NCI-H345 treated with DMSO at 0.1 percent for 48 hours (cell line): ENCODE measurements around the gene TTC32.
A peak's percentile ranks its signal among the peaks of the same experiment; 100 is the strongest.
"Not testable (repeated sequence)": the region's sequence is repeated elsewhere in the genome, so short reads cannot be mapped to it uniquely, and the experiment has no call there.

Experiments used
- DNase-seq: peaks from one replicate; lab custom pipeline; 2025; ENCODE audit not compliant: unreplicated experiment; lab: John Stamatoyannopoulos, UW

TTC32 gene

DNA sequence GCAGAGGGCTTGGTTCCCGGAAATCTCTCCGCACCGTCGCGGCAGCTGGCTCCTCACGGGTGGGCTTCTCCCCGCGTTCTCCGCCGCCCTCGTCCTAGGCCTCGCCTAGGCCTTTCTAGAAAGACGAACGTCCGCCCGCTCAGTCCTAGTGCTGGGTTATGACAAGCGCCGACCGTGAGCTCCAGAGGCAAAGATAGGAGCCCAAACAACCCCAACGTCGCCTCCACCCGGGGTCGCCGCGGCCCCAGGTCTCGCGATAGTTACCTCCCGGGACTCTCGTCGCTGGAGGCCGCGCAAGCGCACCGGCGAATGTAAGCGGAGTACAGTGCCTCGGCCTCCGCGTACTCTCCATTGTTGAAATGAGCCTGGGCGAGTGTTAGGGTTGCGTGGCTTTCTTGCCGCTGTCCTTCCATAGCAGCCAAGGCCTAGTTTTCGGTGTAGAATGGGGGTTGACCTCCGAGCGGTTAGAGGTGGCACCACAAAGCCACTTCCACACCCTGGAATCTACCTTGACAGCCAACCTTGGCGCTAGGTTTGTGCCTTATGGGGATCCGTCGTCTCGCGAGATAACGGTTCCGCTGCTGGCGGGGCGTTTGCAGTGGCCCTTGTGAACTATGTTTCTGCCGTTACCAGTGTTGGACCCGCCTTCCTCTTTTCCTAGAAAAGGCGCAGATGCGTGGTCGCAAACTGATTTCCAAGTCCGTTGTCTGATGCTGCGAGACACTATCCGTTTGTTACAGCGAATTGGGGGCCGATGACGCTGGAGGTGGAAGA, at the start of gene TTC32:
Gene TTC32 (minus strand): TSS at position 542 of the 774 bp plus-strand sequence. CDS start 129 bp downstream, at position 413.
- DNase-seq = peak; percentile 95

DNA sequence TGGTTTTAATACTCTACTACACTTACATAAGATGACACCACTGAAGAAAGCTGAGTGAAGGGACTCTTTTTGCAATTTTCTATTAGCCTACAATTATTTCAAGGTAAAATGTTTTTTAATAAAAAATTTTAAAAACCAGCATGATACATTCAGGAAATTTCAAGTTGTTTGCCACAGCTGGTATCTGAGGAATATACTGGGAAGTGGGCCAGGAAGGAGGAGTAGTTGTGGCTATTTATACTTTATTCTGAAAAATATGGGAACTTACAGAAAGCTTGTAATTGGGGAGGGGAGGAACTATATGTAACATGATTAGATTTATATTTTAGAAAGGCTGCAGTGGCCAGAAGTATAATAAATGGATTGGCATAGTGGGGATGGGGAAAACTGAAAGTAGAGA, 47.3 kb upstream of the TTC32 start:
- DNase-seq = no peak

DNA sequence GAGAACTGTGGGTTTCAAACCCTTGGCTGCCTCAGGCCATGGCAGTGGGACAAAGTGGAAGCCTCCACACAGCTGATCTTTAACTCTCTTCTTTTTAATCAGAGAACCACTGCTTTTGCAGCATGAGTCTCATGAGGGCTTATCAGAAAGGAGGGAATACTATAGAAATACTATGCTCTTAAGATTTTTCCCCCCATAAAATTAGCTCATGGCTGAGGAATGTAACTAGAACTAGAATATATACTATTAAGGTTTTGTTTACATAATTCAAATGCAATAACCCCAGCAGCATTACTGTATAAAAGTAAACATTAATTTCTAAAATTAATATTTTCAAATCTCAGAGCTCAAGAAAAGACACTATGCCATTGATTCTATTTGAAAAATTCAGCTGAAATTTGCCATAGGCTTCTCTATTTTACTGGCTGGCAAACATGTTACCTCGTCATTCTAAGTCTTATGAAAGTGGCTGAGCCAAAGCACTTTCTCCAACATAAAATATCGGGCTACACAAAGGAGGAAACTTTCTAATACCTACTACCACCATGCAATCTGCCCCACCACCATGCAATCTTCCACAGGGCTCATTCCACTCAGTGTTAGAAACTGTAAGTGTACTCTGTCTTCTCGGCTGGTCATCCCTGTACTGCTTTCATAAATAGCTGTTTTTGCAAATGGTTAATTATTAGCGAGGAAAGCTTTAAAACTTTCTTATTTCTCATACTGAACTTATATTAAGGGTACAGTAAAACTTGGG, 45.6 kb upstream of the TTC32 start:
- no peak for DNase-seq

DNA sequence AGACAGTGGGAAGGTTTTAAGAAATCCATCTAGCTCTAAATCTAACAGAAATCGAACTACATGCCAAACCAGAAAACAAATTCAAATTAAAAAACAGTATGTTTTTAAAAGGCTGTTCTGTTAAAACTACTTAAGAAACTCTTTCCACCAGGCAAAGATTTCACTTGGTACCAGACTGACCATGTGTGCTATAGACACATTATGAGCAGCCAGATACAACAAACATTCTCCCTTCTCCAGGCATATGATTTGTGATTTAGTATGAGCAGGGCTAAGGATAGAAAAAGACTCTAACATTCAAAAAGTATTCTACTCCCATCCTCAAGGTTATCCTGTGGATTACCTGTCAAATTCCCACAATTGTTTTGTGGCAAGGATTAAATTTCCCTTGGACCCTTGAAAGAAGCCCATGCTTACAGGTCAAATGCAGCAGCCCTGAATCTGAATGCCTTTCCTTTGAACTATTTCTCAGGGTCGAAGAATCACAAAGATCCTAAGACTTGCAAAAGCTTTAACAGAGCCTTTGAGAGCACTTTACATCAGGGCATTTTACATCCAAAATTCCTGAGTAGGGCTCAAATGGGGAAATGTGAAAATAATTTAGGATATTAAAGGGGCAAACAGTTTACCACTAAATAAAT, 42.5 kb upstream of the TTC32 start:
- DNase-seq = no peak

DNA sequence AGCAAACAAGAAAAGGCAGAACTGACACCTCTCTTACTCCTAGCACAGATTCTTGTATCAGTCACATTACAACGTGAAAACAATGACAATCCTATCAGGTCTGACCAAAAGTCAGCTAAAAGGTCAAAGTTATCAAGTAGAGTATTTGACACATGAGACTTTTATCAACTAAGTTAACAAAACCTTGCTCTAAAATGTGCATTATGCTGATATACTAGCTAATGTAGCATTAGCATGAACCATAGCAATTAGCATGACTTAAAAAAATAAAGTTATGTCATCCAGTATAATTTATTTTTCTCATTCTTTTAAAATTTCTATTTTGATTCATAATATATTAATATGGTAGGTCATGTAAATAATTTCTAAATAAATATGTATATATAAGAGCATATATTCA, 41.4 kb upstream of the TTC32 start:
- DNase-seq = no peak

DNA sequence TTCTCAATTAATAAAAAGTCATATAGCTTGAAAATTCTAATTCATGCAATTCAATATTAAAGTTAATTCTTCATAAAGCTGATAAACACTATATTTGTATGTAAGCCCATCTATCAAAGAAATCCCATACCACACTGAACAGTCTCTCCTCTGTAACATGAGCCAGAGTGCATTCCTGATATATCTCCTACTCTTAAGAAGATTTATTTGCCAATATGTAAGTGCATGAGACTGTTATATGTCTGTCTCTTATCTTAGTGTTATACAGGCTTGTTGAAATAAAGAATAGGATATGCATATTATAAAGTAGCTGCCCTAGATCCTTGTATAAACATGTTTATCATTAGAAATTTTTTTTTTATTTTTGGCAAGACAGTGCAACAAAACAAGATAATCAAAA, 40.4 kb upstream of the TTC32 start:
- DNase-seq = no peak

DNA sequence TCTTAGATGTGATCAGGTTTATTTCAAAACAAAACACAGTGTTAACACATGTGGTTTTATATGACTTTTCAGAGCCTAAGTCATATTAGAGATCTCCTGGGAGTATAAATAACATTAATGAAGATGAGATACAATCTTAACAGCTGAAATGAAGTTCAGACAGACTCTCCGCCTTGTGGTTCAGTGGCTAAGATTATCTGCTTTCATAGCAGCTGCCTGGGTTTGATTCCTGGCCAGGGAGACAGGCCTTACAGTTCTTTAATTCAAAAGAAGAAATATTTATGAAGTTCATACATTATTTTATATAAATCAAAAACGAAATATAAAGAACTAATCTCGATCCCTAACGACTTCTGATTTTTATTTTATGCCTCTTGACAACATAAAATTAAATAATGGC, 35.2 kb upstream of the TTC32 start:
- DNase-seq = no peak

DNA sequence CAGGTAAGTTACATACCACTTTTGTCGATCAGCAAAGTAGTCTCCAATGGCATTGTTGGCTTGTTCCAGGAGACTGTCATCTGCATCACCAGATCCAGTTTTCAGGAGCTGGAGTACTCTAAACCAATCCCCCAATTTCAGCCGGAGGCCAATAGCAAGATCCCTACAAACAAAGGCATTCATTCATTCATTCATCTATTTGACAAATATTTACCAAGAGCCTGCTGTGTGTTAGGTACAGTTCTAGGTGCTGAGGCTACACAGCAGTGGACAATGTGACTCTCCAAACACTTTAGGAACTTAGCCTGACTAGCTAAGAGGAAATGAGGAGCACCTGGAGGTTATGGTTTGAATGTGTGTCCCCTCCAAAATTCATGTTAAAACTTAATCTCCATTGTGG, 34.4 kb upstream of the TTC32 start:
- no peak for DNase-seq

DNA sequence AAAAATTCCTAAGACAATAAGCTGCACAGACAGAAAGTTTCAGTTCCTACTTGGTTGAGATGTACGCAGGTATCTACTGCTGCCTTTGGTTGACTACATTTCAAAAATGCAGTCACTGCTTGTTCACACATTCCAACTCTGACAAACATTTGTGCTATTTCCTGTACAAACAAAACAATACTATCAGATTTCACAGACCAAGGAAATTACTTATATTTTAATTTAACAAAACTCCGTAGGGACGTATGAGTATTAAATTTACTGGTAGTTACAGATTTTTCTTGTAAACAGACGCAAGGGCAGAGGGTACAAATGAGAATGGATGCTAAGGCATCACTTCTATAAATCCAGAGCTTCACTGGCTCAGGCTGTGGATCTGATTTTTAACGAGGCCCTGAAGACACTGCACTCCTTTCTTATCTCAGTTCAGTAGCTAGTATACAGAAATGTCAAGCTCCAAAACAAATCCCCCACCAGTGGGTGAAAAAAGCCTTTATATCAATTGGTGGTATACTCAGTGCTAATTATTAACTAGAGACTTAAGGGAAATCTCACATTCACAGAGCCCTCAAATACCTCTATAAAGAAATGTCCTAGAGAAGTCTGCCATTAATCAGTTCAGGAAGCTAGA, 31.7 kb upstream of the TTC32 start:
- DNase-seq = no peak

DNA sequence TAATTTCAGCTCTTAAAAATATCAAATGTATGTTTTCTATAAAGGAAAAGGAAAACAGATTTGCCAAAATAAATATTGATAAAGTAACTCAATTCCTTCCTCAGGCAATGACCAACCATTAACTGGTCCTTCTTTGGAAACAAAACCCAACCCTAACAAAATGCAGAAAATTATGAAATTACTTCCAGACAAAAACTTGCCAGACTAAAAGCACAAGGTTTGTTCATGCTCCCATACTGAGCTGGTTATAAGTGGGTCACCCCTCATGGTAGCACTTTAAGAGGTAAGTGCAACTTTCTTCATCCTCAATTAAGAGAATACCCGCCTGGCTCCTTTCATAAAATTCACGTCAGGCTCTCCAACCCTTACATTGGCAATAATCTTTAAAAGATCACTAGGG, 31.1 kb upstream of the TTC32 start:
- DNase-seq = no peak

DNA sequence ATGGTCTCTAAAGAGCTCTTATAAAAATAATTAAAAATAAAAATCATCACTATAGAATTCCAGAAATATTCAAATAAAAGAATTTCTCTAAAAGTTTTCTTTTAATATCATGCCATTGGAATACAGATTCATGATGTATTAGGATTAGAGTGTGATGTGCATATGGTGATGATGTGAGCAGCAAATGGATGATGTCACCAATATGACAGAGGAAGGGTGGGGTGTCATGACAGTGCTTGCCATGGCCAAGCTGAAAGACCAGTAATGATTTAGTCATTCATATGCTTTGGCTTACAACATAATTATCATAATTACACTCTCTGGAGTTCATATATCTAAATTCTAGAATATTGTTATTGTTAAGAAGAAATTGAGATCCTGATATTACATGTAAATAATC, 27.4 kb upstream of the TTC32 start:
- no peak for DNase-seq

DNA sequence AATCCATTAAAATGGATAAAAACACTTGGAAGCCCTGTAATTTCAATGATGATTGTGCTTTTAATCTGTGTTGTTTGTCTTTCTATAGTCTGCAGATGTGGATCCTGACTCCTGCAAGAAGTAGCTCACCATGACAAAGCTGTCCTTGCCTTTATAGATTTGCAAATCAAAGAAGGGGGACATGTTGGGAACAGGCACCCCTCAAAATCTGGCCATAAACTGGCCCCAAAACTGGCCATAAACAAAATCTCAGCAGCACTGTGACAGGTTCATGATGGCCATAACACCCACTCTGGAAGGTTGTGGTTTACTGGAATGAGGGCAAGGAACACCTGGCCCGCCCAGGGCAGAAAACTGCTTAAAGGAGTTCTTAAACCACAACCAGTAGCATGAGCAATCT, 26.0 kb upstream of the TTC32 start:
- not testable (repeated sequence) for DNase-seq

DNA sequence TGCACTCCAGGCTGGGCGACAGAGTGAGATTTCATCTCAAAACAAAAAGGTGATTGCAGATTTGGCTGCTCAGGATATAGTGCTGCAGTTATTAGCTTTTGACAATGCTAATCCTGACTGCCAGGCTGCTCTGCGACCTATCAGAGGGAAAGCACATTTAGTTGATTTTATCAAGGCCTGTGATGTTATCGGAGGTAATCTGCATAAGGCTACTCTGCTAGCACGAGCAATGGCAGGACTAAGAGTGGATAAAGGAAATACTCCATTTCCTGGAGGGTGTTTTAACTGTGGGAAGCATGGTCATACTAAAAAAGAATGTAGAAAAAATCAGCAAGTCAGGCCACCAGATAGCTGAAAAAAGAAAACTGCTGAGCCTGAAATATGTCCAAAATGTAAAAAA, 22.7 kb upstream of the TTC32 start:
- DNase-seq = not testable (repeated sequence)

DNA sequence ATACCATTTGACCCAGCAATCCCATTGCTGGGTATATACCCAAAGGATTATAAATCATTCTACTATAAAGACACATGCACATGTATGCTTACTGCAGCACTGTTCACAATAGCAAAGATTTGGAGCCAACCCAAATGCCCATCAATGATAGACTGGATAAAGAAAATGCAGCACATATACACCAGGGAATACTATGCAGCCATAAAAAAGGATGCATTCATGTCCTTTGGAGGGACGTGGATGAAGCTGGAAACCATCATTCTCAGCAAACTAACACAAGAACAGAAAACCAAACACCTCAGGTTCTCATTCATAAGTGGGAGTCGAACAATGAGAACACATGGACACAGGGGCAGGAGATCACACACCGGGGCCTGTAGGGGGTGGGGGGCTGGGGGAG, 20.4 kb upstream of the TTC32 start:
- DNase-seq = not testable (repeated sequence)

DNA sequence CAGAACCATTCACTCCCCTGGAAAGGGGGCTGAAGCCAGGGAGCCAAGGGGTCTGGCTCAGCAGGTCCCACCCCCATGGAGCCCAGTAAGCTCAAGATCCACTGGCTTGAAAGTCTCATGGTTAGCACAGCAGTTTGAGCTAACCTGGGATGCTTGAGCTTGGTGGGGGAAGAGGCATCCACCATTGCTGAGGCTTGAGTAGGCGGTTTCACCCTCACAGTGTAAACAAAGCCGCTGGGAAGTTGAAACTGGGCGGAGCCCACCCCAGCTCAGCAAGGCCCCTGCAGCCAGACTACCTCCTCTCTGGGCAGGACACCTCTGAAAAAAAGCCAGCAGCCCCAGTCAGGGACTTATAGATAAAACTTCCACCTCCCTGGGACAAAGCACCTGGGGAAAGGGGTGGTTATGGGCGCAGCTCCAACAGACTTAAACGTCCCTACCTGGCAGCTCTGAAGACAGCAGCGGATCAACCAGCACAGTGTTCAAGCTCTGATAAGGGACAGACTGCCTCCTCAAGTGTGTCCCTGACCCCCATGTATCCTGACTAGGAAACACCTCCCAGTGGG, 14.7 kb upstream of the TTC32 start:
- no peak for DNase-seq

DNA sequence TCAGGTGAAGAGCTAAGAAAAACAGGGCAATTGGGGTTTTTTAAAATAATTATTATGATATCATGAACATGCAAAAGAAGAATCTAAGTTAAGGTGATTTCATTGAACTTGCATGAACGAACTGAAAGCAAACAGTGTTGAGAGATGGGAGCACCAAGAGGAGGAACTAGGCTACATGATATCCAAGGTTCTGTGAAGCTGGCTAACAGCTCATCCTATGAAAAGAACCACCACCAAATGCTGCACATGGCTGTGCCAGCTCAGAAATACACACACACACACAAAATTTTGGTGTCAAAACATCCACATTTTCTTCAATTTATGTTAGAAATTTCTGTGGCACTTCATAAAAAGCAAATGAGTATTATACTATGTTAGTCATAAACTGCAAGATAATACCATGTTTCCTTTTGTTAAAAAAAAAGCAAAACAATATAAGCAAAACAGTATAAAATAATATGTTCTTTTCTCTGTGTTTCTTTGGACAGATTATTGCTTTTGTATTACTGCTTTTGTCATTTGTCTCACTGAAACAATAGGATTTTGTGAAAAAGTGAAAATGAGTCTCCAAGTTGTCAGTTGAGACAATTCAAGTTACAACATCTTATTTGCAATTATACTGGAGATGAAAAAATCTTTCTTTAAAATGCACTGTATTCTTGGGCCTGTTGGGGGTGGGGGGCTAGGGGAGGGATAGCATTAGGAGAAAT, 12.6 kb upstream of the TTC32 start:
- DNase-seq = no peak

DNA sequence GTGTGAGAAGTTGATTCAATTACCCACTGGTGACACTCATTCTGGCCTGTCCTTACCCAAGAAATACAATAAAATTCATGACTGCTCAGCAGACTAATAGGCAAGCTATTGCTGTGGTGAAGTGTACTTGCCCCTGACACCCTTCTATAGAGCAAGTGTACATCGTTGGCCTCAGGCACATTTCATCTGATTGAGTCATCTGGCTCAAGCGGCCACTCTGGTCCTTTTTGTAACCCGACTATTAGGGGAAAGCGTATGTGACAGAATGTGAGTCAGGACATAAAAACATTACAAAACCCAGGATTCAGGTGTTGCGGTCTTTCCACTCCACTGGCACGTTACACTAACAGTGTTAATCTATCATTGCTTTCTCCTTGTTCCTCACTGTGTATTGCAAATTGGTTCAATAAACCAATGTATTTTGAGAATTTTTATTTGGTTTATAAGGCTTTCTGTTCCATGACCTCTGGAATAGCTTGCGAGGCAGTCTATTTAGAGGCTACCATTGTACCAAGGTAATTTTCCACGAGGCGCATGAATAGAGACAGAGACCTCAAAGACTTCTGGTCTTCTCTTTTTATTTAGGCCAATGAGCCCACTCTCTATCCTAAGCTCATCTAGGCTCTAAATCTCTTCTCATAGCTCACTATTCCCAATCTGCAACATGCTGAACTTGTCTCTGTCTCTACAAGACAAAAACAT, 10.2 kb upstream of the TTC32 start:
- no peak for DNase-seq

DNA sequence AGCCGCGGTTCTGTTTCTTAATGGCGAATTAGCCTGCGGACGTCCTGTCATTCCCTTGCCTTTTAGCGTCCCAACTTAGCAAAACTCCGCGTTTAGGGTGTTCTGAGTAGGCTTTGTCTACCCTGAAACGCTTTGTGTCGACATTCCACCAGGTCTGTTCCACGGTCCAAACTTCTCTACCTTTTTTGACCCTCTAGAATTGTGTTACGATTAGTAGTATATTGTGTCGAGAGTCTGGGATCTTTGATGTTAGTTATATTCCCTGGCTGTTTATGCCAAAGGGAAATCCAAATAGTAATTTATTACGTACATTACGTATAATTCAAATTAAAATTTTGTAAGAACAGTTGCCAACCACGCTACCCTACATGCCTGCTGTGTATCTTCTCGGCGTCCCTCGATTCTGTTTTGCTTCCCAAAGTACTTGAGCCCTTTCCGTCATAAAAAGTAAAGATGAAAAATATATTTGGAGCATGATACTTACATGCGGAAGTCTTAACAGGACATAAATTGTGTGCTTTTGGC, 495 bp upstream of the TTC32 start:
- no peak for DNase-seq

DNA sequence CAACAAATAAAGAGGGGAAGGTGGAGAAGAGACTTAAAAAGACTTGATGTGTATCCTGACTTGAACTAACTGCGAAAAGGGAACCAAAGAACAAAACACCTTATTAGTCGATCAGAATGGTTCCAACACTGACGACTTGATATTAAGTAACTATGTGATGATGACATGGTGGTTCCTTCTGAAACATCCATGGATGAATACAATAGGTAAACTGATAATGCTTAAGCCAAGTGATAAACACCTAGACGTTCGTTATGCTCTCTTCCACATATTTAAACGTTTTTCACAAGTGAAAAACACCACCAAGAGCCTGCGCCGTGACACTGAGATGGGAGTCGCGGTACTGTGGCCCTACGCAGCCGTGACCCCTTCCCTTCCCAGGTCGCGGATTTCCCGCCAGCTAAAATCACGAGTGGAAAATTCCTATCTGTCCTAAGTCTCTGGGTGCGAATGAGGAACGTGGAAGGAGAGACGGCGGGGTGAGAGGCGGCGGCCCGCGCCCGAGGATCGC, 797 bp downstream of the TTC32 start:
- DNase-seq = peak; percentile 25
